HepG2 (cell line): ENCODE measurements around the gene PLD2. TPM values are rescaled to one million over a fixed set of nuclear protein-coding genes. Genes with fewer than 3 reads are reported as not detected.

Source experiments
- CBFB ChIP-seq: sonication (generic); formaldehyde crosslinking; IDR thresholded peaks from 2 replicates; pipeline ENCODE4 v1.4.0; 2020; ENCODE audit warnings: missing genetic modification reagents
- CC2D1A ChIP-seq: sonication (generic); formaldehyde crosslinking; IDR thresholded peaks from 2 replicates; pipeline ENCODE4 v1.8.1; 2023; ENCODE audit warnings: mild to moderate bottlenecking, missing genetic modification reagents
- HDAC2 ChIP-seq: sonication (generic); formaldehyde crosslinking; IDR thresholded peaks from 2 replicates; pipeline ENCODE4 v1.4.0; 2020; ENCODE audit warnings: missing genetic modification reagents
- IKZF4 ChIP-seq: sonication (generic); formaldehyde crosslinking; IDR thresholded peaks from 2 replicates; pipeline ENCODE4 v1.5.1; 2020; ENCODE audit warnings: borderline replicate concordance, mild to moderate bottlenecking, low read depth, missing genetic modification reagents; ENCODE audit errors: not compliant biosample characterization
- JUN ChIP-seq: sonication (generic); formaldehyde crosslinking; IDR thresholded peaks from 2 replicates; pipeline ENCODE4 v1.4.0; 2020; ENCODE audit warnings: mild to moderate bottlenecking, missing genetic modification reagents
- ONECUT2 ChIP-seq: sonication (generic); formaldehyde crosslinking; IDR thresholded peaks from 2 replicates; pipeline ENCODE4 v1.4.0; 2020; ENCODE audit warnings: missing genetic modification reagents
- PAXIP1 ChIP-seq: sonication (generic); formaldehyde crosslinking; conservative IDR thresholded peaks from 2 replicates; pipeline ENCODE4 v1.4.0; 2020; ENCODE audit warnings: mild to moderate bottlenecking, missing genetic modification reagents, moderate library complexity
- POGK ChIP-seq: sonication (generic); formaldehyde crosslinking; conservative IDR thresholded peaks from 2 replicates; pipeline ENCODE4 v1.8.0; 2022; ENCODE audit warnings: mild to moderate bottlenecking, moderate library complexity, missing genetic modification reagents
- SAFB2 ChIP-seq: sonication (generic); formaldehyde crosslinking; IDR thresholded peaks from 2 replicates; pipeline ENCODE4 v1.5.1; 2020; ENCODE audit warnings: missing genetic modification reagents, low read depth, mild to moderate bottlenecking, borderline replicate concordance
- ZBED4 ChIP-seq: sonication (generic); formaldehyde crosslinking; IDR thresholded peaks from 2 replicates; pipeline ENCODE4 v1.4.0; 2020; ENCODE audit warnings: missing genetic modification reagents, borderline replicate concordance
- ZNF414 ChIP-seq: sonication (generic); formaldehyde crosslinking; IDR thresholded peaks from 2 replicates; pipeline ENCODE4 v1.5.0; 2020; ENCODE audit warnings: missing genetic modification reagents
- ZNF704 ChIP-seq: sonication (generic); formaldehyde crosslinking; IDR thresholded peaks from 2 replicates; pipeline ENCODE4 v1.8.1; 2023; ENCODE audit warnings: mild to moderate bottlenecking, inconsistent platforms, moderate library complexity, missing genetic modification reagents, borderline replicate concordance
- ZSCAN5A ChIP-seq: sonication (generic); formaldehyde crosslinking; IDR thresholded peaks from 2 replicates; pipeline ENCODE4 v1.8.0; 2022; ENCODE audit warnings: mild to moderate bottlenecking, missing genetic modification reagents, borderline replicate concordance
- polyA plus RNA-seq, 8 experiments: library from polyadenylated mRNA; depleted of rRNA in 3 of 8; stranded (reverse) in 7 of 8; unstranded in 1 of 8; fragments of >200 nt; fragmentation: Illumina TruSeq in 4 of 8; extraction: Trizol in 4 of 8; gene quantifications; 2 replicates each; pipeline versions ENCODE4 v1.2.1 to v1.2.3, GENCODE V29; 2011 to 2016; ENCODE audit warnings: low read depth in 4 of 8, missing spikeins in 1 of 8, mixed read lengths in 1 of 8; ENCODE audit not compliant: insufficient read depth in 1 of 8
- total RNA-seq, 5 experiments: library from RNA; depleted of rRNA; stranded (reverse); fragments of >200 nt; fragmentation: Illumina TruSeq; extraction: Trizol; gene quantifications; 2 replicates each; pipeline ENCODE4 v1.2.3, GENCODE V29; 2016; ENCODE audit warnings: low read depth in 1 of 5

Gene PLD2
- total and polyA plus RNA-seq, 2 of the 13 experiments (the other 11 are each of a cell fraction or from before 2014, with no cell fraction given), result 13.4 to 29.7 TPM

- TF ChIP-seq HDAC2 (CRISPR knock-in tag), result peak; percentile 92
- no peak for TF ChIP-seq ZNF704
- peak; percentile 46; the same call in 1 of the 2 replicates for TF ChIP-seq JUN (CRISPR knock-in tag)
- TF ChIP-seq CC2D1A, result no peak
- TF ChIP-seq ZBED4 (CRISPR knock-in tag), result peak; percentile 29; the same call in 1 of the 2 replicates
- peak; percentile 49; the same call in 1 of the 2 replicates for TF ChIP-seq POGK (CRISPR knock-in tag)
- TF ChIP-seq ZNF414 (CRISPR knock-in tag), result peak; percentile 44
- TF ChIP-seq CBFB (CRISPR knock-in tag), result peak; percentile 83; the same call in 1 of the 2 replicates
- no peak for TF ChIP-seq SAFB2 (CRISPR knock-in tag)
- TF ChIP-seq IKZF4, result peak; percentile 24
- TF ChIP-seq PAXIP1 (CRISPR knock-in tag), result peak; percentile 81
- 0 out of 2 replicates have a peak, but pooled peaks have one; percentile 31 for TF ChIP-seq ZSCAN5A (CRISPR knock-in tag)
- TF ChIP-seq ONECUT2 (CRISPR knock-in tag), result no peak
Measured at GRCh38 chr17:4777969-4778760, 28.8 kb upstream of the PLD2 start (continued).
